Gastroesophageal sphincter (tissue), 4 donors: ENCODE data around the gene ACIN1. TPM values are rescaled to one million over a fixed set of nuclear protein-coding genes. Genes with fewer than 3 reads are reported as not detected.
"Not testable (repeated sequence)": the region's sequence is repeated elsewhere in the genome, so short reads cannot be mapped to it uniquely, and the experiment has no call there.

Experiments
- ATAC-seq: fragments of 150-250 bp; one replicate; pipeline ENCODE4 v1.9.1; 2016; ENCODE audit warnings: mild to moderate bottlenecking, moderate library complexity
- H3K27ac ChIP-seq, 4 donors: fragments of 200-600 bp; sonication (generic) in 3 of 4; 1 replicate in 3 of 4; 2 replicates in 1 of 4; pipeline ENCODE4 v1.5.1; 2016 to 2019
- H3K27me3 ChIP-seq: fragments of 200-600 bp; sonication (generic); one replicate; pipeline ENCODE4 v1.5.1; 2019
- H3K36me3 ChIP-seq, 2 donors: fragments of 200-600 bp; sonication (generic); one replicate each; pipeline ENCODE4 v1.5.1; 2019; ENCODE audit warnings: control low read depth in 1 of 2
- H3K4me1 ChIP-seq, 3 donors: fragments of 200-600 bp; sonication (generic); 1 replicate in 2 of 3; 2 replicates in 1 of 3; pipeline ENCODE4 v1.5.1; 2016 to 2019; ENCODE audit warnings: control low read depth in 2 of 3
- H3K4me3 ChIP-seq, 2 donors: fragments of 200-600 bp; sonication (generic); one replicate each; pipeline ENCODE4 v1.5.1; 2019; ENCODE audit warnings: mild to moderate bottlenecking in 1 of 2, moderate library complexity in 1 of 2
- H3K9me3 ChIP-seq, 3 donors: fragments of 200-600 bp; sonication (generic); one replicate each; pipeline ENCODE4 v1.5.1; 2017 to 2019; ENCODE audit warnings: control low read depth in 2 of 3
- CTCF ChIP-seq, 4 experiments: fragments of 200-600 bp in 2 of 4; fragments of 450-650 bp in 2 of 4; sonication (generic) in 1 of 4; IDR thresholded peaks; one replicate each; pipeline ENCODE4 v1.5.1; 2017 to 2019; ENCODE audit warnings: antibody characterized with exemption in 4 of 4, mild to moderate bottlenecking in 2 of 4, moderate library complexity in 2 of 4
- EP300 ChIP-seq: sonication (generic); formaldehyde crosslinking; IDR thresholded peaks from one replicate; pipeline ENCODE4 v1.6.1; 2017; ENCODE audit warnings: antibody characterized with exemption, mild to moderate bottlenecking
- POLR2A ChIP-seq, 2 donors: fragments of 450-650 bp; IDR thresholded peaks; one replicate each; pipeline ENCODE4 v1.6.1; 2017; ENCODE audit warnings: antibody characterized with exemption in 2 of 2, mild to moderate bottlenecking in 2 of 2, moderate library complexity in 1 of 2
- POLR2AphosphoS5 ChIP-seq: sonication (generic); formaldehyde crosslinking; IDR thresholded peaks from one replicate; pipeline ENCODE4 v1.6.1; 2017; ENCODE audit warnings: antibody characterized with exemption
- WGBS, 2 donors: methylation state at CpG; one replicate each; pipeline ENCODE4 v1.1.5; 2018; ENCODE audit warnings: low coverage in 1 of 2; 5-methylcytosine and 5-hydroxymethylcytosine counted together
- total RNA-seq, 4 donors: library from RNA; depleted of rRNA; stranded (reverse); fragments of >200 nt; gene quantifications; one replicate each; pipeline ENCODE4 v1.1.0, GENCODE V29; 2016

Gene ACIN1
- total RNA-seq, 4 donors from 2014 or later: 55.7 to 121 (median 91.8) TPM

GRCh38 chr14:23112359-23113178 lies 17.6 kb upstream of the ACIN1 start:
- peaks cover 50% of the 10 kb centered on the region for H3K27me3 ChIP-seq
- H3K4me1 ChIP-seq: no peaks in the 10 kb centered on the region
- H3K9me3 ChIP-seq: no peaks in the 10 kb centered on the region
- H3K36me3 ChIP-seq: no peaks in the 10 kb centered on the region
- peak; percentile 50 for ATAC-seq
- WGBS, 2 donors: 47 to 82% methylated on average over 2 to 8 of the region's 12 CpGs
- TF ChIP-seq POLR2A (IDR thresholded peaks at IDR 0.05) (no peak), CTCF (IDR thresholded peaks at IDR 0.05) (no peak), POLR2AphosphoS5 (no peak), EP300 (no peak)
- no peak overlapping the region for H3K27ac ChIP-seq
- H3K4me3 ChIP-seq: no peak overlapping the region

DNA sequence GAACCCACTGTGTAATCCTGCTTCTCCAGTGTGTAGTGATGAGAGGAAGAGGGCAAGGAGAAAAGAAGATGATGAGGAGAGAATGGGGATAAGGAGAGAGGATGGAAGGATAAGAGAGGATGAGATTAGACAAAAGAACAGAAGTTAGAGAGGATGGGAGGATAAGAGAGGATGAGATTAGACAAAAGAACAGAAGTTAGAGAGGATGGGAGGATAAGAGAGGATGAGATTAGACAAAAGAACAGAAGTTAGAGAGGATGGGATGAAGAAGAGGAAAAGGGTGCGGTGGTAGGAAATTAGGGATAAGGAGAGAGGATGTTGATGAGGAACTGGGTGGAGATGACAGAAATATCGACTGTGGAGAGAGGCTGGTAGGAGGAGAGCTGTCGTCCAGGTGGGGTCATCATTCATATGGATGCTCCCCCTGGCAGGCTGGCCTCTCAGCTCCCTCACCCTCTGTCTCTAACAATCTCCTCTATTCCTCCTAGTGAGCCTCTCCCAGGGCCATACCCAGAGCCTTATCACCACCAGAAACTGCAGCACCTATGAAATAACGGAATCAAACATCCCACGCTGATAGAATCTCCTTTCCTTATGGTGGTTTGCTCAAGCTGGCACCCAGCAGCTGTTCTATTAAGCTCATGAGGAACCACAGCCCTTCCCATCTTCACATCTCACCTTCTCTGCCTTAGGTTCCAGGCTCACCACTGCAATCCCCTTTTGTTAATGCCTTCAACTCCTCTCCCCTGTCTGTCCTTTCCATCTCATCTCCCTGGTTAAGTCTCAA lies 15.8 kb upstream of the ACIN1 start:
- WGBS, 2 donors: 52 to 56% methylated on average over 5 of the region's 5 CpGs
- ATAC-seq: no peak

DNA sequence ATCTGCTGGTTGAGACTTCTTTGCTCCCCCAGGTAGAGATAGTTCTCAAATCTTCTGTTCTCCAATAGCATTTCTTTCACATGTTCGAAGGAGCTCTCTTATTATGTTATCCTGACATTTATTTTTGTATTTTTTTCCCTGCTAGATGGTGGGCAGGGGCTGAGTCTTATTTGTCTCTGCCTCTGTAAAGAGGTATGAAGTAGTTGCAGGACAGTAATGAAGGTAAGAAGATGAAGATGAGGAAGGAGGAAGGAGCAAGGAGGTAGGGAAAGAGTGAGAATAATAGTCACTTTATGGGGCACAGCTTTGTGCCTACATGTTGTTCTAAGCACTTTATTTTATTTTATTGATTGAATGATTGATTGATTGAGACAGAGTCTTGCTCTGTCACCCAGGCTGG lies 14.8 kb upstream of the ACIN1 start:
- Histone ChIP-seq H3K4me1 (peaks cover 0 to 4% (median 0%) of the 10 kb centered on the region in 3 donors), H3K9me3 (no peaks in the 10 kb centered on the region), H3K36me3 (no peaks in the 10 kb centered on the region), H3K4me3 (no peak overlapping the region), H3K27me3 (peaks cover 35% of the 10 kb centered on the region), H3K27ac (no peak overlapping the region)
- WGBS, 2 donors: 93 to 100% methylated on average over 1 of the region's 1 CpG
- TF ChIP-seq CTCF (IDR thresholded peaks at IDR 0.05) (no peak), POLR2A (IDR thresholded peaks at IDR 0.05) (no peak), POLR2AphosphoS5 (no peak), EP300 (no peak)
- no peak for ATAC-seq

More for the DNA sequence above, 15.8 kb upstream of the ACIN1 start:
- TF ChIP-seq POLR2A (IDR thresholded peaks at IDR 0.05) (no peak), CTCF (IDR thresholded peaks at IDR 0.05) (no peak), EP300 (no peak), POLR2AphosphoS5 (no peak)
- Histone ChIP-seq H3K36me3 (no peaks in the 10 kb centered on the region), H3K9me3 (no peaks in the 10 kb centered on the region), H3K27ac (no peak overlapping the region), H3K4me3 (no peak overlapping the region), H3K4me1 (no peaks in the 10 kb centered on the region), H3K27me3 (peaks cover 35% of the 10 kb centered on the region)

- not testable (repeated sequence) for H3K9me3 ChIP-seq, H3K27ac ChIP-seq, H3K36me3 ChIP-seq, H3K4me3 ChIP-seq, ATAC-seq
- Histone ChIP-seq H3K4me1 (peaks cover 0 to 10% (median 0%) of the 10 kb centered on the region in 3 donors), H3K27me3 (peaks cover 23% of the 10 kb centered on the region)
- WGBS, 2 donors: 84 to 90% methylated on average over 2 to 5 of the region's 24 CpGs
These were observed 13.2 kb upstream of the ACIN1 start for GRCh38 chr14:23108169-23108568.

DNA sequence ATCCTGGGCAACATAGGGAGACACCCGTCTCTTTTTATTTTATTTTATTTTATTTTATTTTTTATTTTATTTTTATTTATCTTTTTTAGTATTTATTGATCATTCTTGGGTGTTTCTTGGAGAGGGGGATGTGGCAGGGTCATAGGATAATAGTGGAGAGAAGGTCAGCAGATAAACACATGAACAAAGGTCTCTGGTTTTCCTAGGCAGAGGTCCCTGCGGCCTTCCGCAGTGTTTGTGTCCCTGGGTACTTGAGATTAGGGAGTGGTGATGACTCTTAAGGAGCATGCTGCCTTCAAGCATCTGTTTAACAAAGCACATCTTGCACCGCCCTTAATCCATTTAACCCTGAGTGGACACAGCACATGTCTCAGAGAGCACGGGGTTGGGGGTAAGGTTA lies 12.7 kb upstream of the ACIN1 start:
- not testable (repeated sequence) for H3K4me3 ChIP-seq, H3K36me3 ChIP-seq, ATAC-seq, H3K9me3 ChIP-seq, H3K27ac ChIP-seq
- WGBS, 2 donors: 87 to 94% methylated on average over 3 of the region's 5 CpGs
- peaks cover 0 to 10% (median 0%) of the 10 kb centered on the region in 3 donors for H3K4me1 ChIP-seq
- peaks cover 17% of the 10 kb centered on the region for H3K27me3 ChIP-seq

DNA sequence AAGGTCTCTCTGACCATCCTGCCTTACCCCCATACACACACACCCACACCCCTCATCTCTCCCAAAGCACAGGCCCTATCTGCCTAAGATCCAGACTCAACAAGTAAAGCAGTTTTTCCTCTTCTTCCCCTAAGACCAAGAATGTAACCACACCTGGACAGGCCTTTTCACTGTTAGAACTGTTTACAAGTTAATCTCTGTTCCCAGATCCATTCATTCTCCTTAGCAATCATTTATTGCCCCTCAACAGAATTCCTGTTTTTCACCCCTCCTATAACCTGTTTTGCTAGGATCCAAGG lies 11.8 kb upstream of the ACIN1 start:
- Histone ChIP-seq H3K4me3 (no peak overlapping the region), H3K27ac (no peak overlapping the region), H3K4me1 (peaks cover 0 to 10% (median 0%) of the 10 kb centered on the region in 3 donors), H3K36me3 (no peaks in the 10 kb centered on the region), H3K9me3 (no peaks in the 10 kb centered on the region), H3K27me3 (peaks cover 10% of the 10 kb centered on the region)
- no peak for TF ChIP-seq POLR2AphosphoS5
- TF ChIP-seq POLR2A (IDR thresholded peaks at IDR 0.05): no peak
- no peak for TF ChIP-seq EP300
- no peak for TF ChIP-seq CTCF (IDR thresholded peaks at IDR 0.05)
- no peak for ATAC-seq
